ENCODE data around the gene DYNLT2. TPM values are rescaled to one million over a fixed set of nuclear protein-coding genes. Genes with fewer than 3 reads are reported as not detected.

Gene DYNLT2
- total and polyA plus RNA-seq, 2 of the 13 experiments (the other 11 are each of a cell fraction or from before 2014, with no cell fraction given): 2.1 to 4.3 TPM

DNA sequence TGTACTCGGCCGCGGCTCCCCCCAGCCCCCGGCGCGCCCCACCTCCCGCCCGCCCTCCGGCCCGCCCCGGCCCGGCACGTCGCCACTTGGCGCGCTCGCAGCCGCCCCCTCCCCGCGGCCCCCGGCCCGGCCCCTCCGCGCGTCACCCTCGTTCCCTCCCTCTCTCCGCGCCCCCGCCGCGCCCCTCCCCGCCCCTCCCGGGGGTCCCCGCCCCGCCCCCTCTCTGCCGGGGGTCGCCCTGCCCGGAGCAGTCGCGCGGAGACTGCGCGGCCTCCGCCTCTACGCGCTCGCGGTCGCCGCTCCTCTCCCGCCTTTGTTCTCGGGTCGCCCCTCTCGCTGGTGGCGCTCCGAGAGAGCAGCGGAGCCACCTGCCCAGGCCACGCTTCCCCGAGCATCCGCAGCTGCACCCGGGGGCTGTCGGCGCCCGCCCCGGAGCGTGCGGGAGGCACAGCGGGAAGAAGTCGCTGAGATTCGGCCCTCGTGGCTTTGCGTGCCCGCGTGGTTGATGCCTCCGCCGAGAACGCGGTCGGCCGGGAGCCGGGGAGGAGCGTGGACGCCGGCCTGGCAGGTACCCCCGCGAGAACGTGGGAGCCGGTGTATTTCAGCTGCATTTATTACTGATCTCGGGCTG, 26.8 kb downstream of the DYNLT2 start, which contains the start of gene PHF10 (continued):
- TF ChIP-seq ZNF407 (CRISPR knock-in tag; IDR thresholded peaks at IDR 0.05; ENCODE audit: not compliant biosample characterization) (peak; percentile 98), STAT5B (CRISPR knock-in tag; IDR thresholded peaks at IDR 0.05) (no peak), SNRNP70 (IDR thresholded peaks at IDR 0.05; ENCODE audit: low read depth, low read length) (no peak), MAFK (conservative IDR thresholded peaks at IDR 0.05 in 1 of 2, IDR thresholded peaks at IDR 0.05 in 1 of 2; ENCODE audit: low read length in 2 of 2) (no peak), NR2C2 (CRISPR knock-in tag; IDR thresholded peaks at IDR 0.05; ENCODE audit: borderline replicate concordance) (no peak; the same call in 1 of the 2 replicates), ZNF180 (CRISPR knock-in tag; IDR thresholded peaks at IDR 0.05; ENCODE audit: borderline replicate concordance, low read depth) (no peak), REPIN1 (CRISPR knock-in tag; IDR thresholded peaks at IDR 0.05; ENCODE audit: borderline replicate concordance, low read depth) (peak; percentile 83), HMG20B (CRISPR knock-in tag; conservative IDR thresholded peaks at IDR 0.05) (no peak), IRX3 (CRISPR knock-in tag; IDR thresholded peaks at IDR 0.05; ENCODE audit: borderline replicate concordance, low read depth) (no peak; the same call in 1 of the 2 replicates), ZNF446 (CRISPR knock-in tag; IDR thresholded peaks at IDR 0.05) (peak; percentile 92; the same call in 1 of the 2 replicates), RFX1 (IDR thresholded peaks at IDR 0.05) (no peak), GTF3A (CRISPR knock-in tag; conservative IDR thresholded peaks at IDR 0.05) (no peak), ZC3H13 (CRISPR knock-in tag; IDR thresholded peaks at IDR 0.05) (peak; percentile 97), RBAK (CRISPR knock-in tag; IDR thresholded peaks at IDR 0.05) (no peak), ZBTB7A (CRISPR knock-in tag; IDR thresholded peaks at IDR 0.05) (peak; percentile 98)
- TF ChIP-seq, protein P1, sequence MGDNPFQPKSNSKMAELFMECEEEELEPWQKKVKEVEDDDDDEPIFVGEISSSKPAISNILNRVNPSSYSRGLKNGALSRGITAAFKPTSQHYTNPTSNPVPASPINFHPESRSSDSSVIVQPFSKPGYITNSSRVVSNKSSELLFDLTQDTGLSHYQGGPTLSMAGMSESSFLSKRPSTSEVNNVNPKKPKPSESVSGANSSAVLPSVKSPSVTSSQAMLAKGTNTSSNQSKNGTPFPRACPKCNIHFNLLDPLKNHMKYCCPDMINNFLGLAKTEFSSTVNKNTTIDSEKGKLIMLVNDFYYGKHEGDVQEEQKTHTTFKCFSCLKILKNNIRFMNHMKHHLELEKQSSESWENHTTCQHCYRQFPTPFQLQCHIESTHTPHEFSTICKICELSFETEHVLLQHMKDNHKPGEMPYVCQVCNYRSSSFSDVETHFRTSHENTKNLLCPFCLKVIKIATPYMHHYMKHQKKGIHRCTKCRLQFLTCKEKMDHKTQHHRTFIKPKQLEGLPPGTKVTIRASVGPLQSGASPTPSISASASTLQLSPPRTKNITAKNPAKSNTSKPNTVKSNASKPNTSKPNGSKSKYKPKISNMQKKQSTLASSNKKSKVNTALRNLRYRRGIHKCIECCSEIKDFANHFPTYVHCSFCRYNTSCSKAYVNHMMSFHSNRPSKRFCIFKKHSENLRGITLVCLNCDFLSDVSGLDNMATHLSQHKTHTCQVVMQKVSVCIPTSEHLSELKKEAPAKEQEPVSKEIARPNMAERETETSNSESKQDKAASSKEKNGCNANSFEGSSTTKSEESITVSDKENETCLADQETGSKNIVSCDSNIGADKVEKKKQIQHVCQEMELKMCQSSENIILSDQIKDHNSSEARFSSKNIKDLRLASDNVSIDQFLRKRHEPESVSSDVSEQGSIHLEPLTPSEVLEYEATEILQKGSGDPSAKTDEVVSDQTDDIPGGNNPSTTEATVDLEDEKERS (CRISPR knock-in tag; IDR thresholded peaks at IDR 0.05): peak; percentile 49; the same call in 1 of the 2 replicates
- TF ChIP-seq, protein P2, sequence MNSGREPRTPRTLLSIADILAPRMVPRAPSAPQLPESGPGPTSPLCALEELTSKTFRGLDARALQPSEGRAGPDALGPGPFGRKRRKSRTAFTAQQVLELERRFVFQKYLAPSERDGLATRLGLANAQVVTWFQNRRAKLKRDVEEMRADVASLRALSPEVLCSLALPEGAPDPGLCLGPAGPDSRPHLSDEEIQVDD (CRISPR knock-in tag; IDR thresholded peaks at IDR 0.05; ENCODE audit: borderline replicate concordance): peak; percentile 75; the same call in 1 of the 2 replicates

All from HepG2 (cell line).